RWPE2 (cell line): Measurements from ENCODE around the gene FAM72A.
"Not testable (repeated sequence)": the region's sequence is repeated elsewhere in the genome, so short reads cannot be mapped to it uniquely, and the experiment has no call there.

Experiments
- ATAC-seq: fragments of 200-7000 bp; cut with Tn5 transposase; 3 replicates; pipeline ENCODE4 v1.9.1; 2021; ENCODE audit warnings: low read depth
- DNase-seq: peaks from one replicate; pipeline ENCODE4 v3.0.0-alpha.2; 2020; ENCODE audit warnings: low spot score
- H3K27ac ChIP-seq: fragments of 450-650 bp; 2 replicates; pipeline ENCODE4 v1.5.1; 2017; ENCODE audit warnings: mild to moderate bottlenecking; ENCODE audit not compliant: poor library complexity, severe bottlenecking
- H3K27me3 ChIP-seq: fragments of 250-450 bp; sonication (Bioruptor Pico); 2 replicates; pipeline ENCODE4 v1.5.1; 2021; ENCODE audit warnings: mild to moderate bottlenecking, moderate library complexity; ENCODE audit not compliant: insufficient read depth, poor library complexity, severe bottlenecking
- H3K36me3 ChIP-seq: fragments of 250-450 bp; sonication (Bioruptor Pico); 2 replicates; pipeline ENCODE4 v1.5.1; 2020; ENCODE audit warnings: low read depth, mild to moderate bottlenecking, moderate library complexity
- H3K4me1 ChIP-seq: fragments of 250-450 bp; sonication (Bioruptor Pico); 2 replicates; pipeline ENCODE4 v1.5.1; 2021; ENCODE audit warnings: mild to moderate bottlenecking, moderate library complexity; ENCODE audit not compliant: insufficient read depth, poor library complexity, severe bottlenecking
- H3K4me3 ChIP-seq: fragments of 250-450 bp; sonication (Bioruptor Pico); 2 replicates; pipeline ENCODE4 v1.5.1; 2021; ENCODE audit warnings: mild to moderate bottlenecking, moderate library complexity; ENCODE audit not compliant: severe bottlenecking
- H3K9me3 ChIP-seq: fragments of 250-450 bp; sonication (Bioruptor Pico); 2 replicates; pipeline ENCODE4 v1.5.1; 2021; ENCODE audit warnings: mild to moderate bottlenecking, moderate library complexity; ENCODE audit not compliant: severe bottlenecking

FAM72A gene

GRCh38 chr1:206205569-206205968 lies 2.9 kb upstream of the FAM72A start:
- H3K27me3 ChIP-seq, result not testable (repeated sequence)

GRCh38 chr1:206204871-206205270 lies 2.2 kb upstream of the FAM72A start:
- not testable (repeated sequence) for H3K4me1 ChIP-seq, DNase-seq, ATAC-seq, H3K9me3 ChIP-seq, H3K36me3 ChIP-seq, H3K27me3 ChIP-seq
- Histone ChIP-seq H3K27ac (peak overlapping the region; percentile 15), H3K4me3 (peak overlapping the region; percentile 38)

More at GRCh38 chr1:206205569-206205968, 2.9 kb upstream of the FAM72A start:
- not testable (repeated sequence) for H3K9me3 ChIP-seq, H3K4me3 ChIP-seq, H3K27ac ChIP-seq, ATAC-seq, DNase-seq, H3K4me1 ChIP-seq, H3K36me3 ChIP-seq

- not testable (repeated sequence) for H3K4me1 ChIP-seq, H3K27ac ChIP-seq, H3K4me3 ChIP-seq, H3K9me3 ChIP-seq, H3K27me3 ChIP-seq, DNase-seq, ATAC-seq, H3K36me3 ChIP-seq
Observed at GRCh38 chr1:206204159-206204511, 1.5 kb upstream of the FAM72A start.

- not testable (repeated sequence) for H3K36me3 ChIP-seq, H3K27ac ChIP-seq, H3K4me3 ChIP-seq, H3K9me3 ChIP-seq, H3K4me1 ChIP-seq, H3K27me3 ChIP-seq
- peak; percentile 66 for ATAC-seq
- DNase-seq, result peak; percentile 74
Observed at GRCh38 chr1:206203364-206204158, 922 bp upstream of the FAM72A start, which contains the start of gene SRGAP2. SRGAP2 (plus strand) TSS chr1:206203541; CDS start chr1:206205971, 2,430 bp downstream.

- H3K27ac ChIP-seq, H3K9me3 ChIP-seq, DNase-seq, H3K4me1 ChIP-seq, H3K27me3 ChIP-seq, H3K4me3 ChIP-seq, H3K36me3 ChIP-seq: not testable (repeated sequence)
- peak; percentile 44; the same call in 2 of the 3 replicates for ATAC-seq
Observed at GRCh38 chr1:206196748-206197424, 5.8 kb downstream of the FAM72A start.

- not testable (repeated sequence) for ATAC-seq, H3K4me3 ChIP-seq, H3K36me3 ChIP-seq, DNase-seq, H3K4me1 ChIP-seq, H3K27ac ChIP-seq, H3K27me3 ChIP-seq, H3K9me3 ChIP-seq
Observed at GRCh38 chr1:206195182-206195581, 7.5 kb downstream of the FAM72A start.

- DNase-seq, ATAC-seq, H3K9me3 ChIP-seq, H3K4me1 ChIP-seq, H3K27ac ChIP-seq, H3K36me3 ChIP-seq, H3K4me3 ChIP-seq, H3K27me3 ChIP-seq: not testable (repeated sequence)
Observed at GRCh38 chr1:206186826-206187225, 15.8 kb downstream of the FAM72A start.

- H3K4me3 ChIP-seq, H3K9me3 ChIP-seq, ATAC-seq, H3K27me3 ChIP-seq, H3K27ac ChIP-seq, H3K36me3 ChIP-seq, DNase-seq, H3K4me1 ChIP-seq: not testable (repeated sequence)
Observed at GRCh38 chr1:206185778-206186177, 16.9 kb downstream of the FAM72A start.

- not testable (repeated sequence) for DNase-seq, ATAC-seq
Observed at GRCh38 chr1:206183788-206184187, 18.9 kb downstream of the FAM72A start.

GRCh38 chr1:206182368-206183317 lies 20.0 kb downstream of the FAM72A start:
- H3K27ac ChIP-seq, H3K9me3 ChIP-seq, H3K36me3 ChIP-seq, DNase-seq, H3K4me3 ChIP-seq, H3K27me3 ChIP-seq, H3K4me1 ChIP-seq: not testable (repeated sequence)
- peak; percentile 64 for ATAC-seq

More at GRCh38 chr1:206183788-206184187, 18.9 kb downstream of the FAM72A start:
- H3K9me3 ChIP-seq, H3K4me3 ChIP-seq, H3K36me3 ChIP-seq, H3K4me1 ChIP-seq, H3K27me3 ChIP-seq, H3K27ac ChIP-seq: not testable (repeated sequence)

GRCh38 chr1:206179666-206180065 lies 23.0 kb downstream of the FAM72A start:
- ATAC-seq, H3K9me3 ChIP-seq, H3K36me3 ChIP-seq, H3K27me3 ChIP-seq, H3K4me1 ChIP-seq, H3K27ac ChIP-seq, H3K4me3 ChIP-seq, DNase-seq: not testable (repeated sequence)
